D721Med (cell line): ENCODE results near the gene PCSK2.

Experiments
- DNase-seq: peaks from one replicate; pipeline ENCODE4 v3.0.0; 2011; ENCODE audit warnings: low spot score; ENCODE audit not compliant: insufficient read length
- FAIRE-seq: peaks from 2 replicates; lab custom pipeline; 2011; peaks lifted over from hg19 to GRCh38; lab: Jason Lieb, UNC
- CTCF ChIP-seq: IDR thresholded peaks from 2 replicates; pipeline ENCODE4 v1.5.1; 2012; ENCODE audit warnings: mild to moderate bottlenecking, control low read depth; ENCODE audit not compliant: insufficient read depth; ENCODE audit errors: missing control alignments

Gene PCSK2

GRCh38 chr20:17439616-17440296 lies 212.9 kb downstream of the PCSK2 start:
- no peak for TF ChIP-seq CTCF
- DNase-seq, result no peak
- no peak for FAIRE-seq

GRCh38 chr20:17441745-17442144 lies 214.9 kb downstream of the PCSK2 start:
- DNase-seq (no peak), FAIRE-seq (no peak)
- TF ChIP-seq CTCF, result no peak

- DNase-seq, result no peak
- no peak for FAIRE-seq
- peak; percentile 24 for TF ChIP-seq CTCF
Observed at GRCh38 chr20:17442588-17442987, 215.7 kb downstream of the PCSK2 start.

- no peak for TF ChIP-seq CTCF
- FAIRE-seq, result no peak
- no peak for DNase-seq
Observed at GRCh38 chr20:17443131-17443858, 216.5 kb downstream of the PCSK2 start.

GRCh38 chr20:17444091-17444490 lies 217.3 kb downstream of the PCSK2 start:
- FAIRE-seq, result no peak

GRCh38 chr20:17445543-17445942 lies 218.7 kb downstream of the PCSK2 start:
- no peak for DNase-seq
- no peak for FAIRE-seq
- no peak for TF ChIP-seq CTCF

More at GRCh38 chr20:17444091-17444490, 217.3 kb downstream of the PCSK2 start:
- DNase-seq, result no peak
- TF ChIP-seq CTCF, result no peak

- DNase-seq, result no peak
- no peak for TF ChIP-seq CTCF
- no peak for FAIRE-seq
Observed at GRCh38 chr20:17446171-17446570, 219.3 kb downstream of the PCSK2 start.
